Measurements from ENCODE around the gene ZNF668.

ZNF668 gene

GRCh38 chr16:31078597-31079341 lies 4.7 kb upstream of the ZNF668 start:
- H3K36me3 ChIP-seq (ENCODE audit: control insufficient read depth in 1 of 2, insufficient read depth in 2 of 2, low read length in 2 of 2), result peaks cover 30 to 74% of the 10 kb centered on the region in 2 donors
- H3K27ac ChIP-seq (ENCODE audit: low read length), result no peak overlapping the region
- no peaks in the 10 kb centered on the region for H3K9me3 ChIP-seq (ENCODE audit: control insufficient read depth in 1 of 2, low read length in 2 of 2)
- no peaks in the 10 kb centered on the region for H3K27me3 ChIP-seq (ENCODE audit: low read depth, low read length)
- H3K4me1 ChIP-seq (ENCODE audit: control insufficient read depth in 1 of 2, insufficient read depth in 2 of 2, low read length in 2 of 2), result peaks cover 4 to 30% of the 10 kb centered on the region in 2 donors
- no peak overlapping the region for H3K4me3 ChIP-seq (ENCODE audit: low read depth in 1 of 2, low read length in 2 of 2)

- H3K9me3 ChIP-seq (ENCODE audit: control insufficient read depth in 1 of 2, low read length in 2 of 2), result no peaks in the 10 kb centered on the region
- no peak overlapping the region for H3K27ac ChIP-seq (ENCODE audit: low read length)
- peaks cover 30 to 70% of the 10 kb centered on the region in 2 donors for H3K36me3 ChIP-seq (ENCODE audit: control insufficient read depth in 1 of 2, insufficient read depth in 2 of 2, low read length in 2 of 2)
- peaks cover 4 to 32% of the 10 kb centered on the region in 2 donors for H3K4me1 ChIP-seq (ENCODE audit: control insufficient read depth in 1 of 2, insufficient read depth in 2 of 2, low read length in 2 of 2)
- H3K27me3 ChIP-seq (ENCODE audit: low read depth, low read length), result no peaks in the 10 kb centered on the region
- H3K4me3 ChIP-seq (ENCODE audit: low read depth in 1 of 2, low read length in 2 of 2), result no peak overlapping the region
Measured at GRCh38 chr16:31077592-31078396, 3.8 kb upstream of the ZNF668 start.

- Histone ChIP-seq H3K36me3 (ENCODE audit: control insufficient read depth in 1 of 2, insufficient read depth in 2 of 2, low read length in 2 of 2) (peaks cover 30 to 65% of the 10 kb centered on the region in 2 donors), H3K27me3 (ENCODE audit: low read depth, low read length) (no peaks in the 10 kb centered on the region), H3K4me1 (ENCODE audit: control insufficient read depth in 1 of 2, insufficient read depth in 2 of 2, low read length in 2 of 2) (peaks cover 11 to 36% of the 10 kb centered on the region in 2 donors), H3K9me3 (ENCODE audit: control insufficient read depth in 1 of 2, low read length in 2 of 2) (no peaks in the 10 kb centered on the region), H3K27ac (ENCODE audit: low read length) (no peak overlapping the region), H3K4me3 (ENCODE audit: low read depth in 1 of 2, low read length in 2 of 2) (no peak overlapping the region)
Measured at GRCh38 chr16:31077024-31077423, 3.0 kb upstream of the ZNF668 start.

- H3K27ac ChIP-seq (ENCODE audit: low read length), result no peak overlapping the region
- peaks cover 15 to 37% of the 10 kb centered on the region in 2 donors for H3K4me1 ChIP-seq (ENCODE audit: control insufficient read depth in 1 of 2, insufficient read depth in 2 of 2, low read length in 2 of 2)
- H3K36me3 ChIP-seq (ENCODE audit: control insufficient read depth in 1 of 2, insufficient read depth in 2 of 2, low read length in 2 of 2), result peaks cover 30 to 59% of the 10 kb centered on the region in 2 donors
- no peak overlapping the region for H3K4me3 ChIP-seq (ENCODE audit: low read depth in 1 of 2, low read length in 2 of 2)
- H3K9me3 ChIP-seq (ENCODE audit: control insufficient read depth in 1 of 2, low read length in 2 of 2), result no peaks in the 10 kb centered on the region
- H3K27me3 ChIP-seq (ENCODE audit: low read depth, low read length), result no peaks in the 10 kb centered on the region
Measured at GRCh38 chr16:31076319-31076718, 2.3 kb upstream of the ZNF668 start.

GRCh38 chr16:31074814-31075183 lies 759 bp upstream of the ZNF668 start:
- H3K36me3 ChIP-seq (ENCODE audit: control insufficient read depth in 1 of 2, insufficient read depth in 2 of 2, low read length in 2 of 2), result peaks cover 24 to 44% of the 10 kb centered on the region in 2 donors
- H3K4me3 ChIP-seq (ENCODE audit: low read depth in 1 of 2, low read length in 2 of 2), result peak overlapping the region; percentile 99
- H3K9me3 ChIP-seq (ENCODE audit: control insufficient read depth in 1 of 2, low read length in 2 of 2), result no peaks in the 10 kb centered on the region
- peaks cover 15 to 36% of the 10 kb centered on the region in 2 donors for H3K4me1 ChIP-seq (ENCODE audit: control insufficient read depth in 1 of 2, insufficient read depth in 2 of 2, low read length in 2 of 2)
- H3K27ac ChIP-seq (ENCODE audit: low read length), result peak overlapping the region; percentile 91
- H3K27me3 ChIP-seq (ENCODE audit: low read depth, low read length), result no peaks in the 10 kb centered on the region

- Histone ChIP-seq H3K4me3 (ENCODE audit: low read depth in 1 of 2, low read length in 2 of 2) (peak overlapping the region; percentile 99), H3K27me3 (ENCODE audit: low read depth, low read length) (no peaks in the 10 kb centered on the region), H3K36me3 (ENCODE audit: control insufficient read depth in 1 of 2, insufficient read depth in 2 of 2, low read length in 2 of 2) (peaks cover 12 to 30% of the 10 kb centered on the region in 2 donors), H3K27ac (ENCODE audit: low read length) (peak overlapping the region; percentile 91), H3K4me1 (ENCODE audit: control insufficient read depth in 1 of 2, insufficient read depth in 2 of 2, low read length in 2 of 2) (peaks cover 15 to 36% of the 10 kb centered on the region in 2 donors), H3K9me3 (ENCODE audit: control insufficient read depth in 1 of 2, low read length in 2 of 2) (no peaks in the 10 kb centered on the region)
Measured at GRCh38 chr16:31073142-31073969, 684 bp downstream of the ZNF668 start.

GRCh38 chr16:31072540-31073141 lies 1.4 kb downstream of the ZNF668 start:
- Histone ChIP-seq H3K4me1 (ENCODE audit: control insufficient read depth in 1 of 2, insufficient read depth in 2 of 2, low read length in 2 of 2) (peaks cover 15 to 36% of the 10 kb centered on the region in 2 donors), H3K27ac (ENCODE audit: low read length) (peak overlapping the region; percentile 91), H3K9me3 (ENCODE audit: control insufficient read depth in 1 of 2, low read length in 2 of 2) (no peaks in the 10 kb centered on the region), H3K36me3 (ENCODE audit: control insufficient read depth in 1 of 2, insufficient read depth in 2 of 2, low read length in 2 of 2) (peaks cover 10 to 22% of the 10 kb centered on the region in 2 donors), H3K4me3 (ENCODE audit: low read depth in 1 of 2, low read length in 2 of 2) (peak overlapping the region; percentile 99), H3K27me3 (ENCODE audit: low read depth, low read length) (no peaks in the 10 kb centered on the region)

- Histone ChIP-seq H3K27me3 (ENCODE audit: low read depth, low read length) (no peaks in the 10 kb centered on the region), H3K36me3 (ENCODE audit: control insufficient read depth in 1 of 2, insufficient read depth in 2 of 2, low read length in 2 of 2) (peaks cover 2 to 15% of the 10 kb centered on the region in 2 donors), H3K9me3 (ENCODE audit: control insufficient read depth in 1 of 2, low read length in 2 of 2) (no peaks in the 10 kb centered on the region), H3K27ac (ENCODE audit: low read length) (peak overlapping the region; percentile 91), H3K4me3 (ENCODE audit: low read depth in 1 of 2, low read length in 2 of 2) (peak overlapping the region; percentile 99), H3K4me1 (ENCODE audit: control insufficient read depth in 1 of 2, insufficient read depth in 2 of 2, low read length in 2 of 2) (peaks cover 15 to 36% of the 10 kb centered on the region in 2 donors)
Measured at GRCh38 chr16:31071861-31072260, 2.2 kb downstream of the ZNF668 start.

GRCh38 chr16:31067342-31067741 lies 6.7 kb downstream of the ZNF668 start:
- Histone ChIP-seq H3K4me3 (ENCODE audit: low read depth in 1 of 2, low read length in 2 of 2) (no peak overlapping the region), H3K9me3 (ENCODE audit: control insufficient read depth in 1 of 2, low read length in 2 of 2) (no peaks in the 10 kb centered on the region), H3K4me1 (ENCODE audit: control insufficient read depth in 1 of 2, insufficient read depth in 2 of 2, low read length in 2 of 2) (peaks cover 7 to 17% of the 10 kb centered on the region in 2 donors), H3K27me3 (ENCODE audit: low read depth, low read length) (no peaks in the 10 kb centered on the region), H3K36me3 (ENCODE audit: control insufficient read depth in 1 of 2, insufficient read depth in 2 of 2, low read length in 2 of 2) (peaks cover 0 to 8% of the 10 kb centered on the region in 2 donors), H3K27ac (ENCODE audit: low read length) (no peak overlapping the region)

- Histone ChIP-seq H3K9me3 (ENCODE audit: control insufficient read depth in 1 of 2, low read length in 2 of 2) (no peaks in the 10 kb centered on the region), H3K27me3 (ENCODE audit: low read depth, low read length) (no peaks in the 10 kb centered on the region), H3K27ac (ENCODE audit: low read length) (peak overlapping the region; percentile 56), H3K4me3 (ENCODE audit: low read depth in 1 of 2, low read length in 2 of 2) (no peak overlapping the region), H3K36me3 (ENCODE audit: control insufficient read depth in 1 of 2, insufficient read depth in 2 of 2, low read length in 2 of 2) (peaks cover 0 to 30% of the 10 kb centered on the region in 2 donors), H3K4me1 (ENCODE audit: control insufficient read depth in 1 of 2, insufficient read depth in 2 of 2, low read length in 2 of 2) (peaks cover 0 to 7% of the 10 kb centered on the region in 2 donors)
Measured at GRCh38 chr16:31064882-31065461, 9.1 kb downstream of the ZNF668 start.
